Activated T-helper 1 cell treated with anti-CD3 and anti-CD28 coated beads, Interleukin-12 subunit alpha, Interleukin-12 subunit beta, Interleukin-2, Interleukin-4 antibody, amounts not matched to agents 30 ng/mL and 10 ng/mL and 1 ng/mL, durations not matched to agents 14 hours and 24 hours and 36 hours (primary cell): ENCODE results near the gene FOLR2. TPM values are rescaled to one million over a fixed set of nuclear protein-coding genes. Genes with fewer than 3 reads are reported as not detected.

Experiments used
- DNase-seq: peaks from one replicate; pipeline ENCODE4 v3.0.0; 2021; ENCODE audit warnings: low spot score
- H3K27ac Mint-ChIP-seq: one replicate; pipeline ENCODE4 v1.8.0; 2021; ENCODE audit warnings: mild to moderate bottlenecking, mixed read lengths
- H3K27me3 Mint-ChIP-seq: one replicate; pipeline ENCODE4 v1.8.0; 2022; ENCODE audit warnings: mild to moderate bottlenecking, moderate library complexity, mixed read lengths; ENCODE audit not compliant: insufficient read depth
- H3K36me3 Mint-ChIP-seq: one replicate; pipeline ENCODE4 v1.8.0; 2021; ENCODE audit warnings: low read depth, mixed read lengths
- H3K4me1 Mint-ChIP-seq: one replicate; pipeline ENCODE4 v1.8.0; 2021; ENCODE audit warnings: low read depth, mixed read lengths
- H3K4me3 Mint-ChIP-seq: one replicate; pipeline ENCODE4 v1.8.0; 2021; ENCODE audit warnings: mild to moderate bottlenecking, moderate library complexity, mixed read lengths
- H3K9me3 Mint-ChIP-seq: one replicate; pipeline ENCODE4 v1.8.0; 2021; ENCODE audit warnings: mixed read lengths
- intact Hi-C: fragments of 100-400 bp; cut with micrococcal nuclease; formaldehyde crosslinking; loops from one replicate; pipeline ENCODE4 v1.15.1; 2024
- total RNA-seq: library from RNA; stranded (reverse); gene quantifications from 2 replicates; pipeline ENCODE4 v1.2.3, GENCODE V29; 2022

Gene FOLR2
- total RNA-seq, 1 donor from 2014 or later = not detected

DNA sequence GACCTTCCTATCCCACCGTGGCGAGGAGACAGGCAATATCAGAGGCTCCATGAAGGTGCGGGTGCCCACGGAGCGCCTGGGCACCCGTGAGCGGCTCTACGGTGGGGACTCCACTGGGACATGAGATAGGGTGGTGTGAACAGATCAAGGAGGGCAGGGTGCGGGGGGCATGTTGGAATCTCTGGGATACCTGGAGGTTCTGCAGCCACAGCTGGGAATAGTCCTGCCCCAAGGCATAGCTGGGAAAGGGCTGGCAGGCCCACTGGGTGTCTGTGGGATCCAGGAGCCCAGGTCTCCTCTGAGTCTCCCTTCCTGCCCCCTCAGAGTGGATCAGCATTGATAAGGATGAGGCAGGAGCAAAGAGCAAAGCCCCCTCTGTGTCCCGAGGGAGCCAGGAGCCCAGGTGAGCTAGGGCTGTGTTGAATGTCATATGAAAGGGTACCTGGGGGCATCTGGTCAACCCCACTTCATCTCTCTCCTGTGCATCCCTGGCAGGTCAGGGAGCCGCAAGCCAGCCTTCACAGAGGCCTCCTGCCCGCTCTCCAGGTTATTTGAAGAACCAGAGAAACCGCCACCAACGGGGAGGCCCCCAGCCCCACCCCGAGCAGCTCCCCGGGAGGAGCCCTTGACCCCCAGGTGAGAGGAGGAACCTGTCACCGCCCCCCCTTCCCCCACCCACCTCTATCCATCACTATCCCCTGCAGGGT, 18.9 kb downstream of the FOLR2 start:
- H3K4me3 Mint-ChIP-seq = no peak overlapping the region
- no peak overlapping the region for H3K27ac Mint-ChIP-seq
- no peaks in the 10 kb centered on the region for H3K9me3 Mint-ChIP-seq
- peaks cover 4% of the 10 kb centered on the region for H3K4me1 Mint-ChIP-seq
- peaks cover 38% of the 10 kb centered on the region for H3K36me3 Mint-ChIP-seq
- intact Hi-C loops = no loop called here
- DNase-seq = no peak
- H3K27me3 Mint-ChIP-seq = peaks cover 13% of the 10 kb centered on the region

DNA sequence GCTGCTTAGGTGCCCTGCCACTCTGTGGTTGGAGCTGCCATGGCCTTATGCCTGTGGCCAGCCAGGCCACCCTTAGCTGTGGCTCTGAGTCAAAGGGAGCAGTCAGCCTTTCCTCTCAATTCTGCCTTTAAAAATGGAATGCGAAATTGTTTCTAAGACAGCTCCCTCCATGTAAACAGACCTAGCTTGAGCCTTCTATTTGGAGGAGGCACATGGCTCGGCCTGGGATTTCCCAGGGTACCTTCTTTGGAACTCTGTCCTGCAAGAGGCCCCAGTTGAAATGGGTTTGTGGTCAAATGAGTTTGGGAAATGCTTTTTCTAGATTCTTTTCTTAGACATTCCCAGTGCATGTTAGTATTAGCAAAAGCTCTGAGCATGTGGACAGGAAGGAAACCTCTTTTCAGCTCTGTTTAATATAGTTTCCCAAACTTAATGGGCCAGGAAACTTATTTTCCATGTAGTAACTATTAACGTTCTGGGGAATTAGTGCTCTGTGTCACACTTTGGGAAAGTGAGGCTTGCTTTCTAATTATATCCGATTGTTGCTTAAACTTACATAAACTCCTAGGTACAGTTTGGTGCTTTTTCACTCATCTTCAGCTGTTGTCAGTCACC, 19.6 kb downstream of the FOLR2 start:
- Mint-ChIP-seq H3K27ac (no peak overlapping the region), H3K4me1 (peaks cover 5% of the 10 kb centered on the region), H3K36me3 (peaks cover 38% of the 10 kb centered on the region), H3K4me3 (no peak overlapping the region), H3K9me3 (no peaks in the 10 kb centered on the region), H3K27me3 (peaks cover 19% of the 10 kb centered on the region)
- no peak for DNase-seq
- intact Hi-C loops = no loop called here

DNA sequence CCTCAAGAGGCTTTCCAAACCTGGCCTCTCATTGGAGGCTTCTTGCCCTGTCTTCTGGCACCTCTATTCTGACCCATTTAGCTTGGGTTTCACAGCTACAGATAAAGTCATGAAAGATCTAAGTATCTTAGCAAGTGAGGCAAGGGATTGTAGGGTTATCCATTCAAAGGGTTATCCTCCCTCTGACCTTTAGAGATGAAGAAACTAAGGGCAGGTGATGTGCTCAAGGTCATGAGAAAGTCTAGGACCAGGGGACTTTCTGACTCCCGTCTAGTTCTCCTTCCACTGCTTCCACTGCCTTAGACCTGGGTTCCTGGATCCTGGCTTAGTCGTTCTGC, 20.1 kb downstream of the FOLR2 start:
- Mint-ChIP-seq H3K4me3 (no peak overlapping the region), H3K36me3 (peaks cover 36% of the 10 kb centered on the region), H3K9me3 (no peaks in the 10 kb centered on the region), H3K27me3 (peaks cover 24% of the 10 kb centered on the region), H3K4me1 (peaks cover 7% of the 10 kb centered on the region), H3K27ac (no peak overlapping the region)
- no peak for DNase-seq
- intact Hi-C loops = no loop called here

DNA sequence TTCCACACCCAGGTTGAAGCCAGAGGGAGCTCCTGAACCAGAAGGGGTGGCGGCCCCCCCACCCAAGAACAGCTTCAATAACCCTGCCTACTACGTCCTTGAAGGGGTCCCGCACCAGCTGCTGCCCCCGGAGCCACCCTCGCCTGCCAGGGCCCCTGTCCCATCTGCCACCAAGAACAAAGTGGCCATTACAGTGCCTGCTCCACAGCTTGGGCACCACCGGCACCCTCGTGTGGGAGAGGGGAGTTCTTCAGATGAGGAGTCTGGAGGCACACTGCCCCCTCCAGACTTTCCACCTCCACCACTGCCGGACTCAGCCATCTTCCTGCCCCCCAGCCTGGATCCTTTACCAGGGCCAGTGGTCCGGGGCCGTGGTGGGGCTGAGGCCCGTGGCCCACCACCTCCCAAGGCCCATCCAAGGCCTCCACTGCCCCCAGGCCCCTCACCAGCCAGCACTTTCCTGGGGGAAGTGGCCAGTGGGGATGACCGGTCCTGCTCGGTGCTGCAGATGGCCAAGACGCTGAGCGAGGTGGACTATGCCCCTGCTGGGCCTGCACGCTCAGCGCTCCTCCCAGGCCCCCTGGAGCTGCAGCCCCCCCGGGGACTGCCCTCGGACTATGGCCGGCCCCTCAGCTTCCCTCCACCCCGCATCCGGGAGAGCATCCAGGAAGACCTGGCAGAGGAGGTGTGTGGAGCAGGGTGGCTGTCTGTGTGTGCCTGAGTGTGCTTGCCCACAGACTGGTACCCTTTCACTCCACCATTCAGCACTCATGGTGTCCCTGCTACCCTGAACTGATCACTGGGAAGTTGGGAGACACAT, 20.7 kb downstream of the FOLR2 start:
- intact Hi-C loops = no loop called here
- H3K36me3 Mint-ChIP-seq = peaks cover 34% of the 10 kb centered on the region
- H3K27me3 Mint-ChIP-seq = peaks cover 30% of the 10 kb centered on the region
- H3K9me3 Mint-ChIP-seq = no peaks in the 10 kb centered on the region
- no peak overlapping the region for H3K4me3 Mint-ChIP-seq
- DNase-seq = no peak
- H3K4me1 Mint-ChIP-seq = peaks cover 10% of the 10 kb centered on the region
- H3K27ac Mint-ChIP-seq = no peak overlapping the region

DNA sequence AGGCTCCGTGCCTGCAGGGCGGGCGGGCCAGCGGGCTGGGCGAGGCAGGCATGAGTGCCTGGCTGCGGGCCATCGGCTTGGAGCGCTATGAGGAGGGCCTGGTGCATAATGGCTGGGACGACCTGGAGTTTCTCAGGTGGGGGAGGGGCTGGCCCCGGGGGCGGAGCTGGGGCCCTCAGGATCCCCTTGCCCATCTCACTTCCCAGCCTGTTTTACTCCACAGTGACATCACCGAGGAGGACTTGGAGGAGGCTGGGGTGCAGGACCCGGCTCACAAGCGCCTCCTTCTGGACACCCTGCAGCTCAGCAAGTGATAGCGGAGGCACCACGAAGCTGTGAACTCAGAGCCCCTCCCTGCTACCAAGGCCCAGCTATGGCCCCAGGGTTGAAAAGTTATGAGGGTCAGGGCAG, 21.5 kb downstream of the FOLR2 start:
- intact Hi-C loops = loop anchor here (1.0 to 2.0 kb wide), 2 partner anchors 15 to 193 kb away; no protein-coding TSS in a partner anchor
- Mint-ChIP-seq H3K4me1 (peaks cover 10% of the 10 kb centered on the region), H3K27ac (no peak overlapping the region), H3K36me3 (peaks cover 30% of the 10 kb centered on the region), H3K4me3 (no peak overlapping the region), H3K27me3 (peaks cover 37% of the 10 kb centered on the region), H3K9me3 (no peaks in the 10 kb centered on the region)
- DNase-seq = no peak

DNA sequence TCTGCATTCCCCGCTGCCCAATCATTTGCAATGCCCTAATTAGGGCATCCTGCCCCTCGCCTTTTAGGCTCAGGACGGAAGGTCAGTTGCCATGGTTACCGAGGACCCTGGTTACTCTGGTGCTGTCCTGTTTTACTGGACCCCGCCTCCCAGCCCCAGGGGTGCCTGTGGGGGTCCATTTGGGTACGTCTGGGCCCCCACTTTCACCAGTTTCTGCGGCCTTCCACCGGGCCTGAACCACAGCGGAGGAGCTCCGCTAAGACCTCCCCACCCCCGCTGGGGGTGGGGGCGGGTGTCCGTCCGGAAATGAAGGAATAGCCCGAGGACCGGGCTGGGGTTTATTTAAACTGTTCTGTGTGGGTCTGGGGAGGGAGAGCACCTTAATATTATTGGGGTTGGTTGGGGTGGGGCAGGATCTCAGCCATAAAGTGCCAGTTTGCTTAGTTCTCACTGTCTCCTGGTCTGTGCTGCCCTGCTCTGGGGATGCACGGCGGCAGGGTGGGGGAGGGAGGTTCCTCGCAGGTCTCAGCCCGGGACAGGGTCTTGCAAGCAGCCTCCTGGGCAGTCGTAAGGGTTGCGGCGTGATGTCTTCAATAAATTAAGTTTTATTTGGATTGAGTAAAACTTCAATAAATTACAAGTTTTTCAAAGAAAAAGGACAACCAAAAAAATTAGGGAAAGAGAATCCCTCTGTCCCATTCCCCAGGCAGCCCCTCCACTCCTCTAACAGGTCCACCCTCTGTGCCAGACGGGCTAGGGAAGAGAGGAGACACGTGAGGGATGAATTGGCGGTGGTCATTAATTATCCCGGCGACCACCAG, 22.1 kb downstream of the FOLR2 start:
- DNase-seq = no peak
- peaks cover 30% of the 10 kb centered on the region for H3K36me3 Mint-ChIP-seq
- no peak overlapping the region for H3K27ac Mint-ChIP-seq
- H3K9me3 Mint-ChIP-seq = no peaks in the 10 kb centered on the region
- H3K4me1 Mint-ChIP-seq = peaks cover 14% of the 10 kb centered on the region
- intact Hi-C loops = loop anchor here (1.0 to 2.0 kb wide), 2 partner anchors 16 to 193 kb away; no protein-coding TSS in a partner anchor
- no peak overlapping the region for H3K4me3 Mint-ChIP-seq
- H3K27me3 Mint-ChIP-seq = peaks cover 42% of the 10 kb centered on the region

DNA sequence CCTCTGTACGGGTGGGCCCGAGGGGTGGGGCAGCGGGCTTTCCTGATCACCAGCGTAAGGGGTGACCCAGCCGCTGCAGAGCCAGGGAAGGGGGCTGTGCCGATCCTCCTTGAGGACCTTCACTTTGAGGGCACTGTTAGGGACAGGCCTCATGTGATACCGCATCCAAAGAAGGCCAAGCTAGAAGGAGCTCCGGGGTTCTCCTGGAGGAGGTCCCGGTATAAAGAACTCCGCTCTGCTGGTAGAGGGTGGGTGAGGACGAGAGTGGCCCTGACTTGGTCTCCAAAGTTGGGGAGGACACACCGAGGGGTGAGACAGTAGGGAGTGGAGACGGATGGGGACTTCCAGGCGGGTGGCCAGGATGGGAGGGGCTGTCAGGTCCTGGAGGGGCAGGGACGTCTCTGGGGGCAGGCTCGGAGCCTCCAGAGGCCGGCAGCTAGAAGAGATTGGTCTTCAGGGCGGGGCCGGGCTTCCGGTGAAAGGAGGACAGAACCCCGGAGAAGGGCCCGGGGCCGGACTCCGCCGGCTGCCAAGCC, 22.8 kb downstream of the FOLR2 start:
- H3K27me3 Mint-ChIP-seq = peaks cover 43% of the 10 kb centered on the region
- peaks cover 14% of the 10 kb centered on the region for H3K4me1 Mint-ChIP-seq
- intact Hi-C loops = loop anchor here (2.0 kb wide), 1 partner anchor 17 kb away; no protein-coding TSS in a partner anchor
- DNase-seq = no peak
- H3K27ac Mint-ChIP-seq = no peak overlapping the region
- H3K4me3 Mint-ChIP-seq = peak overlapping the region; percentile 62
- no peaks in the 10 kb centered on the region for H3K9me3 Mint-ChIP-seq
- H3K36me3 Mint-ChIP-seq = peaks cover 25% of the 10 kb centered on the region

DNA sequence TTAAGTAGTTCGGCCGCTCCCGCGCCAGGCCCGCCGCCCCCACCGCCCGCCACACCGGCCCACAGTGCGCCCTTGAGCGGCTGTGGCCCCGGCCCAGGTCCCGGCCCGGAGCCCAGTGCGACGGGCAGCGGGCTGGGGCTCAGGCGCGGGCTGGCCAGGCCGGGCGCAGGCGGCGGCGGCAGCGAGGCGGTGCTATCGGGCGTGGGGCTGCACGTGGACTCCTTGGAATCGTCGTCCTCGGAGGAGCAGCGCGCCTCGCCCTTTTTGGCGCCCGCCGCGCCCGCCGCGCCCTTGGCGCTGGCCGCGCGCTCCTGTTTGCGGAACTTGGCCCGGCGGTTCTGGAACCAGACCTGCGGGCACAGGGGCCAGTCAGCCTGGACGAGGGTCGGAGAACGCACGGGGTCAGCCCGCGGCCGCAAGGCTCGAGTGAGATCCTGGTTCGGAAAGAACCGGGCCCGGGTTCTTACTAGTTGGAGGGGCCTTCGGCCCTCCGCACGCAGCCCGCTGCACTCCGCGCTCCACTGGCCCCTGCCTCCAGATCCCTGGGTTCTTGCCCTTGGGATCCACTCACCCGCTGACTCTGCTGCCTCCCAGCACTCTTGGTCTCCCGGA, 23.4 kb downstream of the FOLR2 start:
- no peak for DNase-seq
- intact Hi-C loops = loop anchor here (2.0 kb wide), 1 partner anchor 17 kb away; no protein-coding TSS in a partner anchor
- Mint-ChIP-seq H3K36me3 (peaks cover 22% of the 10 kb centered on the region), H3K4me1 (peaks cover 19% of the 10 kb centered on the region), H3K4me3 (no peak overlapping the region), H3K27me3 (peaks cover 48% of the 10 kb centered on the region), H3K27ac (no peak overlapping the region), H3K9me3 (no peaks in the 10 kb centered on the region)

DNA sequence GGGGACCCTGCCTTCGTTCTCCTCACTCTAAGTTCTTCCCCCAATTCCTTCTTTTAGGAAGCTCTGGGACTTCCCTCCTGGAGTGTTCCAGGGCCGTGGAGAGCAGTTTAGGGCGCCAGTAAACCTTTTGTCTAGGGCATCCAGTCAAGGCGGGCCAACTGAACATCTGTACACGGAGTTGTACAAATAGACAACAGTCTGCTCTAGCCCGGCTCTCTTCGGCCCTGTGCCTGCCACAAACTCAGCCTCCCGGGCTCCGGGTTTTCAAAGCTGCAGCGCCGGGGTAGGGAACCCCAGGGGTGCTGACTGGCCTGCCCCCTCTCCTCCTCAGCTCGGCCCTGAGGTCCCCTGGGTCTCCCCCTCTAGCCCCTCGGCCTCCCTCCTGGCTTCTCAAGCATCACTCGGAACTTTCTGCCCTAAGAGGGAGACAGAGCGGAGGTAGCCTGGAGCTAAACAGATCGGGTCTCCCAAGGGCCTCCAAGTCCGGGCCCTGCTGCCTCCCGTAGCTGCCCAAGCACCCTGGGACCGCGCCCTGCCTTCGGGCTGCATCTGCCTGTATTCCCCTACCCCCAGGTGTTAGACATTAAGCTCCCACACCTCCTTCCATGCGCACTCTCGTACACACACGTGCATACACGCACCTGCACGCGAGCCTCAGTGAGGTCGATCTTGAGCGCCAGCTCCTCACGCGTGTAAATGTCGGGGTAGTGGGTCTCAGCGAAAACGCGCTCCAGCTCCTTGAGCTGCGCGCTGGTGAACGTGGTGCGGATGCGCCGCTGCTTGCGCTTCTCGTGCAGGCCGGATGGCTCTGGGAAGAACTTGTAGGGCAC, 24.1 kb downstream of the FOLR2 start:
- Mint-ChIP-seq H3K4me3 (peak overlapping the region; percentile 72), H3K27me3 (peaks cover 48% of the 10 kb centered on the region)
- intact Hi-C loops = no loop called here

DNA sequence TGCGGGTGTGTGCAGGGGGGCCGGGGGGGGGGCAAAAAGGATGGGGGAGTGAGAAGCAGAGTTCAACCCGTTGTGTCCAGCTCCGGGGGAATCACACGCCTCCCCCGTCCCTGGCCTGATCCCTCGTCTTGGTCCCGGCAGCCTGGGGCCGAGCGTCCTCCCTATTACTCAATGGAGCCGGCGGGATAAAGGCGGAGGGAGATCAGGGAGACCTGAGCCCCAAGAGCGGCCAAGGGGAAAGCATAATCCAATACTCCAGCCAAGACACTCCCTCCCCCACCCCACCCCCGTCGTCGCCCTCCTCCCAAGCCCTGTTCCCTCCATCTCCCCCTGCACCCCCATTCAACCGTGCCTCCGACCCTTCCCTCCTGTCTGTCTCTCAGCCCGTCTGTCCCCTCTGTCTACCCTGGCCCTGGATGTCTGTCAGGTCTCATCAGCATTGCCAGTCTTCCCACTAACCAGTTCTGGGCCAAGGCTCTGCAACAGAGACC, 24.7 kb downstream of the FOLR2 start:
- H3K4me1 Mint-ChIP-seq = peaks cover 19% of the 10 kb centered on the region
- H3K27me3 Mint-ChIP-seq = peaks cover 48% of the 10 kb centered on the region
- H3K27ac Mint-ChIP-seq = no peak overlapping the region
- intact Hi-C loops = no loop called here
- H3K36me3 Mint-ChIP-seq = peaks cover 19% of the 10 kb centered on the region
- no peak for DNase-seq
- H3K9me3 Mint-ChIP-seq = no peaks in the 10 kb centered on the region
- no peak overlapping the region for H3K4me3 Mint-ChIP-seq

More for the DNA sequence above, 24.1 kb downstream of the FOLR2 start:
- Mint-ChIP-seq H3K36me3 (peaks cover 22% of the 10 kb centered on the region), H3K4me1 (peaks cover 19% of the 10 kb centered on the region), H3K9me3 (no peaks in the 10 kb centered on the region), H3K27ac (no peak overlapping the region)
- no peak for DNase-seq

DNA sequence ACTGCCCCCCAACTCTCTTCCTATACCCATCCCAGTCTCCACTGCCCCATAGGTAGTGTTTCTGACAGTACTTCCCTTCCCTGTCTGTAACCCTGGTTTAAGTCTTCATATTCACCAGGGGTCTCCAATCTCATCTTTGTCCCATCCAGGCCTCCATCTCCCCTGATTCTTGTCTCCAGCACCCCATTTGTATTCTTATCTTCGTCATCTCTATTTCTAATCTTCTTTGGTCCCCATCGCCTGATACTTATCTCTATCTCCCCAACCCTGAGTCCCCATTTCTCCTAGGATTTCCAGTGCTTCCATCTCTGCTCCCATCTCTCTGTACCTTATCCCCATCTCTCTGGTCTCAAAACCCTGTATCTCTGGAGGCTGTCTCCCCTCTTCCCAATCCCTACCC, 25.5 kb downstream of the FOLR2 start:
- Mint-ChIP-seq H3K4me3 (no peak overlapping the region), H3K27ac (no peak overlapping the region), H3K36me3 (peaks cover 14% of the 10 kb centered on the region), H3K4me1 (peaks cover 19% of the 10 kb centered on the region), H3K9me3 (no peaks in the 10 kb centered on the region), H3K27me3 (peaks cover 48% of the 10 kb centered on the region)
- intact Hi-C loops = no loop called here
- DNase-seq = no peak
